HCT116 (cell line): ENCODE data around the gene LHB. TPM values are rescaled to one million over a fixed set of nuclear protein-coding genes. Genes with fewer than 3 reads are reported as not detected.

ENCODE experiments used
- CTCF ChIP-seq, 3 experiments: fragments of 200-600 bp in 1 of 3; sonication (generic) in 1 of 3; IDR thresholded peaks in 2 of 3; conservative IDR thresholded peaks in 1 of 3; 2 replicates each; pipeline ENCODE4 v1.5.1; 2012 to 2017; ENCODE audit warnings: low read depth in 2 of 3, low read length in 2 of 3, antibody characterized with exemption in 1 of 3, borderline replicate concordance in 1 of 3, control low read depth in 1 of 3, mild to moderate bottlenecking in 1 of 3, mixed read lengths in 1 of 3, mixed run types in 1 of 3, moderate library complexity in 1 of 3; ENCODE audit not compliant: insufficient read depth in 1 of 3
- POLR2AphosphoS5 ChIP-seq: IDR thresholded peaks from 2 replicates; pipeline ENCODE4 v1.6.1; 2011; ENCODE audit warnings: mild to moderate bottlenecking, low read depth, low read length, moderate library complexity
- REST ChIP-seq: IDR thresholded peaks from 2 replicates; pipeline ENCODE4 v1.6.1; 2012; ENCODE audit warnings: low read depth
- TCF7L2 ChIP-seq: IDR thresholded peaks from 2 replicates; pipeline ENCODE4 v1.7.0; 2011; ENCODE audit warnings: borderline replicate concordance, inconsistent platforms; ENCODE audit not compliant: insufficient read depth, insufficient read length; ENCODE audit errors: extremely low read depth
- ZNF274 ChIP-seq: fragments of 200-500 bp; sonication (Bioruptor generic); IDR thresholded peaks from 2 replicates; pipeline ENCODE4 v1.6.1; 2014; ENCODE audit warnings: mild to moderate bottlenecking, low read depth, low read length, inconsistent platforms
- total RNA-seq: library from RNA; stranded (reverse); gene quantifications from one replicate; pipeline ENCODE4 v1.2.1, GENCODE V29; 2021; ENCODE audit not compliant: unreplicated experiment

The LHB gene
- total RNA-seq, 1 experiment from 2014 or later, result 3.7 TPM

GRCh38 chr19:49017666-49018351 is 918 bp upstream of the LHB start (continued):
- TF ChIP-seq POLR2AphosphoS5 (peak; percentile 75), TCF7L2 (no peak), ZNF274 (no peak), REST (no peak), CTCF (IDR thresholded peaks at IDR 0.05 in 2 of 3, conservative IDR thresholded peaks at IDR 0.05 in 1 of 3; ENCODE audit: borderline replicate concordance in 1 of 3, insufficient read depth in 1 of 3, low read depth in 2 of 3, low read length in 2 of 3) (peak in 2 of 3 experiments; percentile 47 to 53; a peak in 4 of 6 replicates)
